ENCODE results near the gene BRPF3.
"Not testable (repeated sequence)": the region's sequence is repeated elsewhere in the genome, so short reads cannot be mapped to it uniquely, and the experiment has no call there.

The BRPF3 gene

GRCh38 chr6:36200998-36201596 is 4.6 kb downstream of the BRPF3 start:
- no peak for DNase-seq (ENCODE audit: low spot score)

- DNase-seq (ENCODE audit: low spot score) = no peak
These were observed 5.1 kb downstream of the BRPF3 start for GRCh38 chr6:36201612-36202011.

GRCh38 chr6:36202101-36202500 is 5.6 kb downstream of the BRPF3 start:
- DNase-seq (ENCODE audit: low spot score) = no peak

DNA sequence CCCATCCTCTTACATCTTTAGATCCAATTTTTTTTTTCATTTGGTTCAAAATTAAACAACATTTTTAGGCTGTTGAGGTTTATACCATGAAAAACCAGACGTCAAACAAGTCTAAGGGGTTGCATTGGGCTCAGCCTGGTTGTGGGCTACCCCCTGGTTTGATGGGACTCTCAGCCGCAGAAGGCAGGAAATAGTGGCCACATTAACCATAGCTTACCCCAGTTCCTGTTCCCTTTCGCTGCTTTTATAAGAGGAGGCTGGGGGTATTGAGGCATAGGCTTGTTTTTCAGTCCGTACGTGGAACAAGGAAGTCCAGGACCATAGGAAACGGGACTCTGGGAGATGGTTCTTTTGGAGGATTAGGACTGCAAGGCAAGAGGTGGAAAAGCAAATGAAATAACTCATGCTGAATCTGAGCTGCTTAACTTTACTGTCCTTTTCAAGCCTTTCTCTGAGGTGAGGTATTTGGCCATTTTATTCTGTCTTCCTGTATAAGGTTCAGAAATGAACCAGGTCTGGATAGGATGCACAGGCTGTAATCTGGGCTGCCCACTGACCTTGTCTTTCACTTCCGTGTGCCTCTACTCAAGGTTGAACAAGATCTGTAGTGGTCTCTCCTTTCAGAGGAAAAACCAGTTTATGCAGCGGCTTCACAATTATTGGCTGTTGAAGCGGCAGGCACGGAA is 7.7 kb downstream of the BRPF3 start:
- DNase-seq (ENCODE audit: low spot score) = no peak

GRCh38 chr6:36207155-36207554 is 10.6 kb downstream of the BRPF3 start:
- DNase-seq (ENCODE audit: low spot score) = no peak

DNA sequence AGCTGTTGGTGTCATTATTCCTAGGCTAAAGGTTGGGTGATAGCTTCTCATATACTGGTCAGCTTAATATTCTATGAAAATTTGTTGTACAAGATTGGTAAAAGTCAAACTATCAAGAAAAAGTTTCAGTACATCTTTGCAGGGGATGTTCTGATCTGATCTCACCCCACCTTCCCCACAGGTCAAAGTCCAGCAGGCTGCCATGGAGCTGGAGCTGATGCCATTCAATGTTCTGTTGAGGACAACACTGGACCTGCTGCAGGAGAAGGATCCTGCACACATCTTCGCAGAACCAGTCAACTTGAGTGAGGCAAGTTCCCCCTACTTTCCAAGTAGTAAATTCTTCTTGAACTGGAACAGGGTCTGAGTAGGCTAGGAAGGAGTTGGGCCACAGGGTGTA is 13.1 kb downstream of the BRPF3 start:
- no peak for DNase-seq (ENCODE audit: low spot score)

DNA sequence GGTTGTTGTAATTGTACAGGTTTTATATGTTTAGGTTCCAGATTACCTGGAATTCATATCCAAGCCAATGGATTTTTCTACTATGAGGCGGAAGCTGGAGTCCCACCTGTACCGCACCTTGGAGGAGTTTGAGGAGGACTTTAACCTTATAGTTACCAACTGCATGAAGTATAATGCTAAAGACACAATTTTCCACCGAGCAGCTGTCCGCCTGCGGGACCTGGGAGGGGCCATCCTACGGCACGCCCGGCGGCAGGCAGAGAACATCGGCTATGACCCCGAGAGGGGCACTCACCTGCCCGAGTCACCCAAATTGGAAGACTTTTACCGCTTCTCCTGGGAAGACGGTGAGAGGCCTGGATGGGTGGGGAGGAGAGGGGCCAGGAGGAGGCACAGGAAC is 13.6 kb downstream of the BRPF3 start:
- no peak for DNase-seq (ENCODE audit: low spot score)

DNA sequence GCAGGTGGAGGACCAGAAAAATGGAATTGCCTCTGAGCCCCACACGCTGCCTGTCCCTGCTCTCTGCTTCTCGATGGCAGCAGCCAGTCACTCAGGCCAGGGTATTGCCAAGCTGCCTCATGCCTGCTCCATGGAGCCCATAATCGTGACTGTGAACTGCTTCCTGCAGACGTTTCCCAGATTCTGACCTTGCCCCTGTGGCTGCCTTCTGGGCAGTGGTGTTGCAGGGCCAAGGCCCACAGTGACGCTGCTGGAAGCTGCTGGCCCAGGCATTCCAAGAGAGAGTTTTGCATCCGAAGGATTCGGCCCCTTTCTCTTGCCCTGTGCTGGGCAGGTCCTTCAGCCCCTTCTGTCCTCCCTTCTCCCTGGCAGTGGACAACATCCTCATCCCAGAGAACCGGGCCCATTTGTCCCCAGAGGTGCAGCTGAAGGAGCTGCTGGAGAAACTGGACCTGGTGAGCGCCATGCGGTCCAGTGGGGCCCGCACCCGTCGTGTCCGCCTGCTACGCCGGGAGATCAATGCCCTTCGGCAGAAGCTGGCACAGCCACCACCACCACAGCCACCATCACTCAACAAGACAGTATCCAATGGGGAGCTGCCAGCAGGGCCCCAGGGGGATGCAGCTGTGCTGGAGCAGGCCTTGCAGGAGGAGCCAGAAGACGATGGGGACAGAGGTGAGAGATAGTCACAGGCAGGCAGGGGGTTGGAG is 14.5 kb downstream of the BRPF3 start:
- no peak for DNase-seq (ENCODE audit: low spot score)

- no peak for DNase-seq (ENCODE audit: low spot score)
These were observed 20.0 kb downstream of the BRPF3 start for GRCh38 chr6:36216559-36216958.

- no peak for DNase-seq (ENCODE audit: low spot score)
These were observed 20.6 kb downstream of the BRPF3 start for GRCh38 chr6:36217188-36217587.

GRCh38 chr6:36217946-36218345 is 21.4 kb downstream of the BRPF3 start:
- no peak for DNase-seq (ENCODE audit: low spot score)

DNA sequence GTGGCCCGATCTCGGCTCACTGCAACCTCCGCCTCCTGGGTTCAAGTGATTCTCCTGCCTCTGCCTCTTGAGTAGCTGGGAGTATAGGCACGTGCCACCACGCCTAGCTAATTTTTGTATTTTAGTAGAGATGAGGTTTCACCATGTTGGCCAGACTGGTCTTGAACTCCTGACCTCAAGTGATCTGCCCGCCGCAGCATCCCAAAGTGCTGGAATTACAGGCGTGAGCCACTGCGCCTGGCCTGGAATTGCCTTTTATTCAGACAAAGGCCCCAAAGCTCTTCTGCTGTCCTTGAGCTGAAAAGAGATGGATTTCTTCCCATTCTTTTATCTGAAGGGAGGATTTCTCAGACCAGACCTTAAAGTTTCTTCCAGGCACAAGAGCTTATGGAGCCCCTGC is 22.0 kb downstream of the BRPF3 start:
- DNase-seq (ENCODE audit: low spot score) = not testable (repeated sequence)

- no peak for DNase-seq (ENCODE audit: low spot score)
These were observed 22.5 kb downstream of the BRPF3 start for GRCh38 chr6:36219081-36219480.

DNA sequence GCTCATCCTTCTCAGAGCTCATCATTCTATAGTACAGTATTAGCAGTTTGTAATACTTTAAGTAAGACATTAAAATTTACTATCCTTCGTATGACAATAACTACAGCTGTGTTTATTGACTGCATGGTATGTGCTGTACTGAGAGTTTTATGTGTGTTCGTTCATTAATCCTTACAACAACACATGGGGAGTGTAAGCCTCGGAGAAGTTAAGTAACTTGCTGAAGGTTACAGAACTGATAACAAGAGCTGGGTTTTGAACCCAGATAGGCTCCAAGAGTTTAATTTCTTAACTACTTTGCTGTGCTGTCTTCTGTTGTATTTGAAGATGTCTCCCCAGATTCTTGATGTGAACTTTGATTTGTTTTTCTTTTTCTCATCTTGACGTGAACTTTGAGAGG is 23.7 kb downstream of the BRPF3 start:
- DNase-seq (ENCODE audit: low spot score) = no peak

- DNase-seq (ENCODE audit: low spot score) = no peak
These were observed 25.1 kb downstream of the BRPF3 start for GRCh38 chr6:36221674-36222073.

DNA sequence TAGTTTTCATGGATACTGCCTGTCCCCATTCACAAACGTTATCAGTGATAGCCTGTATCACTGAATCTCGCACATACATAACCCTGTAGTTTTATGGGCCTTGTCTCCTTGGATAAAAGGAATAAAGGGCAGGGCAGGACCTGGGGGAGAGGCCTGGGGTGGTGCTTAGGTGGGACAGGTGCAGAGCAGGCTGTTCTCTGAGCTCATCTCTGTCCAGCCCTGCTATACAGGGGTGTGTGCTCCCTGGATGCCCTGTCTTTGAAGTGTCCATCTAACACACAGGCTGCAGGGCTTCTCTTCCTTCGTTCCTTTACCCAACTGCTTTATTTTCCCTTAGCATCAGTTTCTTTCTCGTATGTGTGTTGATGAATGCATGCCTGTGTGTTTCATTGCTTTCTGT is 26.4 kb downstream of the BRPF3 start:
- DNase-seq (ENCODE audit: low spot score) = no peak

- DNase-seq (ENCODE audit: low spot score) = no peak
These were observed 27.2 kb downstream of the BRPF3 start for GRCh38 chr6:36223706-36224105.

GRCh38 chr6:36224918-36225461 is 28.4 kb downstream of the BRPF3 start:
- DNase-seq (ENCODE audit: low spot score) = no peak

GRCh38 chr6:36226438-36227047 is 30.0 kb downstream of the BRPF3 start:
- no peak for DNase-seq (ENCODE audit: low spot score)

DNA sequence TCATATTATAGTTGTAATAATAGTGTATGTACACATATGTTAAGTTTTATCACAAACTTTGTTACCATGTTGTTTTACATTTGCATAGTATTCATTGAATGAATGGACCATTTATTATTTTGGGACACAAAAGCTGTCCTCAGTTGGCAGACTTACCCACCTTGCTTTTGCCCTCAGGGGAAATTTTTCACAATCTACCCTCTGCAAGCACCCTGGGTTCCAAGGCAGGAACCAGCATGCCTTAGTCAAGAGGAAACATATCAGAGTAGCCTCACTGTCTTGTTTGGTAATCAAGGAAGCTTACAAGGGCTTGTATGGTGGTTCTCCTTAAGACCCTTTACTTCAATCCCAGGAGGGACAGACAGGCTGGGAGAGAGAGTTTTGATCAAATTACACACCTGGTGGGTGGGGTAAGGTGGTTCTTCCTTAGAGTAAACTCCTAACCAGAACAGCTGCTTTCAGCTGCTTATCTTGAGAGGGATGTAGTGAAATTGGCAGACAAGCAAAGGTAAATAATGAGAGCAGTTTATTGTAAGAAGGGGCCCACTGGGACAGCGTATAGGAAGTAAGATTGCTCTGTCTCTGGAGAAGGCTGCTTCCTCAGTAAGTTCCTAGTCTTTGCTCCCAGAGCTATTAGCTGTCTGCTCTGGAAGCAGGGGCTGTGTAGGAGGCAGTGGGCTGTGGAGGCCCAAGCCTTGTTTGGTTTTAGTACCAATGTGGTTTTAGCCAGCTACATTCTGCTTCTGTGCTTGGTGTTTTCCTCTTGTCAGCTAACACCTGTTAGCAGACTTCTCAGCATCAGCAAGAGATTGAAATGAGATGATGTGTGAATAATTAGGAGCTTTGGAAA is 31.1 kb downstream of the BRPF3 start:
- no peak for DNase-seq (ENCODE audit: low spot score)

DNA sequence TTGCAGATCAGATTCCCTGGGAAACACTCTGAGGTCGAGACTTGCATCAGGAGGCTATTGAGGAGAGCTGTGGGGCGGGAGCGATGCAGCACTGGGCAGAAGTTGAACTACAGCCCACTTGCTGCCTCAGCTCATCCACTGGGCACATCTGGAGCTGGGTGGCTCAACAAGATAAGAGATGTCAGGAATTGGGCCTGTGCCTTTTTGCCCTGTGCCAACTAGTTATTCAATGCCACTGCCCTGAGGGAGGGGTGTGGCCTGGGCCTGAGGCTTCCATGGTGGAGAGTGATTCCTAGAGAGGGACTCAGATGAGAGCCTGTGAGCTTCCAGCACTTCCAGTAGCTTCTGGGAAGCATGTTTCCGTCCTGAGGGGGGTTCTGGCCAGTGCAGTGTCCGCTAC is 32.7 kb downstream of the BRPF3 start:
- DNase-seq (ENCODE audit: low spot score) = no peak

DNA sequence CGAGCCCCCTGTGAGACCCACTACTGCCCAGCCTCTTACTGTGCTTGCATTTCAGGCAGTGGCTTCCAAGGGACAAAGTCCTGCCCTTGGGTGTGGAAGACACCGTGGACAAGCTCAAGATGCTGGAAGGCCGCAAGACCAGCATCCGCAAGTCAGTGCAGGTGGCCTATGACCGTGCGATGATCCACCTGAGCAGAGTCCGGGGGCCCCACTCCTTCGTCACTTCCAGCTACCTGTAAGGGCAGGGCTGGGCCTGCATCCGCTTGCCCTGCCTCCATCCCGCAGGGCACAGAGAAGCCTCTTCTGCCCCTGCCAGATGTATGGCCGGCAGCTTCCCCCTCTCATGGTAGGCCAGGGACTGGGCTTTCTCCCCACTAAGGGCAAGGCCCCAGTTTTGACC is 33.8 kb downstream of the BRPF3 start:
- no peak for DNase-seq (ENCODE audit: low spot score)
